Fibroblast of skin of scalp (primary cell): ENCODE measurements around the gene CCDC38.
A peak's percentile ranks its signal among the peaks of the same experiment; 100 is the strongest.

Experiments
- DNase-seq: peaks from one replicate; pipeline ENCODE4 v3.0.0-alpha.2; 2013

Gene CCDC38

GRCh38 chr12:95836185-95836609, 106.2 kb downstream of the CCDC38 start:
- DNase-seq = peak; percentile 63

- no peak for DNase-seq
Observed at GRCh38 chr12:95834572-95834971, 107.8 kb downstream of the CCDC38 start.

- no peak for DNase-seq
Observed at GRCh38 chr12:95830335-95831089, 111.9 kb downstream of the CCDC38 start.

- no peak for DNase-seq
Observed at GRCh38 chr12:95829395-95829794, 113.0 kb downstream of the CCDC38 start.

- peak; percentile 66 for DNase-seq
Observed at GRCh38 chr12:95820096-95820703, 122.2 kb downstream of the CCDC38 start.
